Hematopoietic multipotent progenitor cell treated with erythropoietin and hydrocortisone succinate and interleukin-3 and kit ligand, for 15 days (in vitro differentiated cells): ENCODE measurements around the gene ATP5IF1.
A peak's percentile ranks its signal among the peaks of the same experiment; 100 is the strongest.

Experiments used
- DNase-seq: peaks from one replicate; pipeline ENCODE4 v3.0.0-alpha.2; 2015; ENCODE audit warnings: low spot score

The ATP5IF1 gene

GRCh38 chr1:28235755-28236655, at the start of gene ATP5IF1:
Gene ATP5IF1, plus strand, starts transcription at chr1:28236124. Its CDS starts 60 bp downstream, at chr1:28236184.
- DNase-seq = peak; percentile 98

- no peak for DNase-seq
Observed at GRCh38 chr1:28190337-28190979, 45.5 kb upstream of the ATP5IF1 start.

GRCh38 chr1:28190996-28191645, 44.8 kb upstream of the ATP5IF1 start:
- no peak for DNase-seq

- DNase-seq = no peak
Observed at GRCh38 chr1:28193701-28194161, 42.2 kb upstream of the ATP5IF1 start.

- DNase-seq = no peak
Observed at GRCh38 chr1:28194326-28195035, 41.4 kb upstream of the ATP5IF1 start.

GRCh38 chr1:28195780-28196179, 40.1 kb upstream of the ATP5IF1 start:
- no peak for DNase-seq

- no peak for DNase-seq
Observed at GRCh38 chr1:28196330-28196729, 39.6 kb upstream of the ATP5IF1 start.

- DNase-seq = no peak
Observed at GRCh38 chr1:28197682-28198415, 38.1 kb upstream of the ATP5IF1 start.

- no peak for DNase-seq
Observed at GRCh38 chr1:28199328-28200233, 36.3 kb upstream of the ATP5IF1 start.

- DNase-seq = no peak
Observed at GRCh38 chr1:28200234-28200873, 35.6 kb upstream of the ATP5IF1 start.

GRCh38 chr1:28205243-28205642, 30.7 kb upstream of the ATP5IF1 start:
- no peak for DNase-seq

- DNase-seq = peak; percentile 58
Observed at GRCh38 chr1:28208818-28209441, 27.0 kb upstream of the ATP5IF1 start.

GRCh38 chr1:28209700-28210099, 26.2 kb upstream of the ATP5IF1 start:
- no peak for DNase-seq

- DNase-seq = peak; percentile 55
Observed at GRCh38 chr1:28213315-28213714, 22.6 kb upstream of the ATP5IF1 start.

GRCh38 chr1:28229089-28229488, 6.8 kb upstream of the ATP5IF1 start:
- DNase-seq = no peak

- no peak for DNase-seq
Observed at GRCh38 chr1:28229996-28230395, 5.9 kb upstream of the ATP5IF1 start.

- DNase-seq = peak; percentile 96
Observed at GRCh38 chr1:28232558-28233263, 3.2 kb upstream of the ATP5IF1 start, which contains the start of gene DNAJC8. Gene DNAJC8, minus strand, starts transcription at chr1:28233029. Its CDS starts 31 bp downstream, at chr1:28232998.

GRCh38 chr1:28233264-28233606, 2.7 kb upstream of the ATP5IF1 start:
- no peak for DNase-seq
